ENCODE data around the gene COX14.

DNA sequence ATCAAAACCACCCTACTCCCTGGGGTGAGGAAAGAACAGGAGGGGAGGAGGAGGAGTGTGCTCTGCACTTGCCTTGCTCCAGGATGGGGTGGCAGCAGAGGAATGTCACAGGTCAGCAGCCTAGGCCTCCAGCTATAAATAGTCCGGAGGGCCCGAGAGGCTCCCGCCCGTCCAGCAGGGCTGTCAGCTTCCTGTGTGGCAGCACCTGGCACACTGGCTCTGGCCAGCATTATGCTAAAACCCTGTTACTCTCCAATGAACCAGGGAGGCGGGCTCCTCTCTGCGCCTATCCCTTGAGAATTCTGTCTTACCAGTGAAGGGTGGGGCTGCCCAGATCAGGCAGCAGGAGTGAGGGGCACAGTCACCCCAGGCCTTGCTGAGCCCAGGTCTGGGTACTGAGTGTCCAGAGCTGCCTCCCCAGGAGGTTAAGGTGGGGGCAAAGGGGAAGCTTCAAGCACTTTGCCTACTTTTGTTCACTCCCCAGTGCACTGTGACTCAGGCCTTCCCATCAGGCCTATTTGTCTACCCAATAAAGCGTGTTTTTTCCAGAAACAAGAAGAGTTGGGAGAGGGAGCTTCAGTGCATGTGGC lies 1.2 kb upstream of the COX14 start:
- TF ChIP-seq, protein P1, sequence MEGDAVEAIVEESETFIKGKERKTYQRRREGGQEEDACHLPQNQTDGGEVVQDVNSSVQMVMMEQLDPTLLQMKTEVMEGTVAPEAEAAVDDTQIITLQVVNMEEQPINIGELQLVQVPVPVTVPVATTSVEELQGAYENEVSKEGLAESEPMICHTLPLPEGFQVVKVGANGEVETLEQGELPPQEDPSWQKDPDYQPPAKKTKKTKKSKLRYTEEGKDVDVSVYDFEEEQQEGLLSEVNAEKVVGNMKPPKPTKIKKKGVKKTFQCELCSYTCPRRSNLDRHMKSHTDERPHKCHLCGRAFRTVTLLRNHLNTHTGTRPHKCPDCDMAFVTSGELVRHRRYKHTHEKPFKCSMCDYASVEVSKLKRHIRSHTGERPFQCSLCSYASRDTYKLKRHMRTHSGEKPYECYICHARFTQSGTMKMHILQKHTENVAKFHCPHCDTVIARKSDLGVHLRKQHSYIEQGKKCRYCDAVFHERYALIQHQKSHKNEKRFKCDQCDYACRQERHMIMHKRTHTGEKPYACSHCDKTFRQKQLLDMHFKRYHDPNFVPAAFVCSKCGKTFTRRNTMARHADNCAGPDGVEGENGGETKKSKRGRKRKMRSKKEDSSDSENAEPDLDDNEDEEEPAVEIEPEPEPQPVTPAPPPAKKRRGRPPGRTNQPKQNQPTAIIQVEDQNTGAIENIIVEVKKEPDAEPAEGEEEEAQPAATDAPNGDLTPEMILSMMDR (conservative IDR thresholded peaks at IDR 0.05; ENCODE audit: low read length), result no peak
- TF ChIP-seq EZH2phosphoT487 (IDR thresholded peaks at IDR 0.05; ENCODE audit: borderline replicate concordance), result no peak
